Colonic mucosa (tissue), 4 donors: Measurements from ENCODE around the gene CDH4. TPM values are rescaled to one million over a fixed set of nuclear protein-coding genes. Genes with fewer than 3 reads are reported as not detected.

Experiments
- DNase-seq: peaks from one replicate; pipeline ENCODE4 v3.0.0-alpha.2; 2020
- H3K27ac ChIP-seq: fragments of 200-600 bp; one replicate; pipeline ENCODE4 v1.8.0; 2021
- H3K27me3 ChIP-seq: fragments of 200-600 bp; one replicate; pipeline ENCODE4 v1.8.0; 2021
- H3K36me3 ChIP-seq: fragments of 200-600 bp; one replicate; pipeline ENCODE4 v1.8.0; 2021
- H3K4me1 ChIP-seq: fragments of 200-600 bp; one replicate; pipeline ENCODE4 v1.8.0; 2021; ENCODE audit warnings: mild to moderate bottlenecking
- H3K4me3 ChIP-seq: fragments of 200-600 bp; one replicate; pipeline ENCODE4 v1.8.0; 2021
- H3K9ac ChIP-seq, 2 donors: one replicate each; pipeline ENCODE4 v1.7.0; 2013; ENCODE audit warnings: control low read depth in 2 of 2, low read depth in 2 of 2, low read length in 2 of 2
- H3K9me3 ChIP-seq: fragments of 200-600 bp; one replicate; pipeline ENCODE4 v1.8.0; 2021
- CTCF ChIP-seq: fragments of 200-600 bp; IDR thresholded peaks from one replicate; pipeline ENCODE4 v1.8.0; 2022; ENCODE audit warnings: antibody characterized with exemption, mild to moderate bottlenecking
- intact Hi-C: fragments of 100-400 bp; cut with DNase I; formaldehyde crosslinking; loops from one replicate; pipeline ENCODE4 v1.14.1; 2022
- total RNA-seq, 2 donors: library from RNA; stranded (reverse); fragmentation: NEBNext Ultra II Directional in 1 of 2; extraction: Animal tissue kit (Norgen Biotek cat#: 25700) in 1 of 2; gene quantifications; one replicate each; pipeline ENCODE4 v1.2.1, GENCODE V29; 2021
- donor health status: healthy.
- donor health status: DM: no; HTN: no; CAD: no.
- donor health status: DM: no; HTN: no; CAD: no.

Gene CDH4
- total RNA-seq, 2 donors from 2014 or later, result 0.08 TPM; not detected in 1

- no peak overlapping the region for H3K4me3 ChIP-seq
- no peak for DNase-seq
- no peaks in the 10 kb centered on the region for H3K4me1 ChIP-seq
- intact Hi-C loops, result no loop called here
- no peaks in the 10 kb centered on the region for H3K36me3 ChIP-seq
- no peak overlapping the region for H3K27ac ChIP-seq
- H3K9me3 ChIP-seq, result no peaks in the 10 kb centered on the region
- no peak overlapping the region for H3K9ac ChIP-seq
- no peak for TF ChIP-seq CTCF
- no peaks in the 10 kb centered on the region for H3K27me3 ChIP-seq
These were observed 32.7 kb downstream of the CDH4 start for GRCh38 chr20:61284752-61285151.

- no peak overlapping the region for H3K4me3 ChIP-seq
- no peaks in the 10 kb centered on the region for H3K4me1 ChIP-seq
- intact Hi-C loops, result no loop called here
- H3K9ac ChIP-seq, result no peak overlapping the region
- no peak for TF ChIP-seq CTCF
- no peaks in the 10 kb centered on the region for H3K36me3 ChIP-seq
- H3K27me3 ChIP-seq, result no peaks in the 10 kb centered on the region
- H3K27ac ChIP-seq, result no peak overlapping the region
- DNase-seq, result no peak
- no peaks in the 10 kb centered on the region for H3K9me3 ChIP-seq
These were observed 33.1 kb downstream of the CDH4 start for GRCh38 chr20:61285152-61285645.

GRCh38 chr20:61285691-61286090 lies 33.6 kb downstream of the CDH4 start:
- intact Hi-C loops, result no loop called here
- H3K9ac ChIP-seq, result no peak overlapping the region
- no peaks in the 10 kb centered on the region for H3K9me3 ChIP-seq
- no peaks in the 10 kb centered on the region for H3K4me1 ChIP-seq
- H3K27ac ChIP-seq, result no peak overlapping the region
- no peak overlapping the region for H3K4me3 ChIP-seq
- TF ChIP-seq CTCF, result no peak
- DNase-seq, result no peak
- H3K36me3 ChIP-seq, result no peaks in the 10 kb centered on the region
- no peaks in the 10 kb centered on the region for H3K27me3 ChIP-seq

- TF ChIP-seq CTCF, result no peak
- Histone ChIP-seq H3K27me3 (no peaks in the 10 kb centered on the region), H3K4me3 (no peak overlapping the region), H3K9me3 (no peaks in the 10 kb centered on the region), H3K4me1 (no peaks in the 10 kb centered on the region), H3K27ac (no peak overlapping the region), H3K36me3 (no peaks in the 10 kb centered on the region), H3K9ac (no peak overlapping the region)
- intact Hi-C loops, result no loop called here
- no peak for DNase-seq
These were observed 35.7 kb downstream of the CDH4 start for GRCh38 chr20:61287583-61288275.

- intact Hi-C loops, result no loop called here
- no peak for TF ChIP-seq CTCF
- Histone ChIP-seq H3K9me3 (no peaks in the 10 kb centered on the region), H3K4me1 (no peaks in the 10 kb centered on the region), H3K27me3 (no peaks in the 10 kb centered on the region), H3K9ac (no peak overlapping the region), H3K36me3 (no peaks in the 10 kb centered on the region), H3K4me3 (no peak overlapping the region), H3K27ac (no peak overlapping the region)
- no peak for DNase-seq
These were observed 36.3 kb downstream of the CDH4 start for GRCh38 chr20:61288331-61288784.
